Panc1 (cell line): Measurements from ENCODE around the gene OTUB1. TPM values are rescaled to one million over a fixed set of nuclear protein-coding genes. Genes with fewer than 3 reads are reported as not detected.

Experiments
- ATAC-seq: fragments of 200-7000 bp; cut with Tn5 transposase; 2 replicates; pipeline ENCODE4 v1.9.1; 2020; ENCODE audit warnings: mild to moderate bottlenecking, moderate library complexity
- BruUV-seq: library from RNA; stranded (reverse); fragments of 400-500 nt; replicated peaks from 2 replicates; lab custom pipeline; 2021; lab: Mats Ljungman, UMichigan
- CTCF ChIA-PET: fragments of 300-600 bp; sonication (Branson Sonifier 250); formaldehyde crosslinking; loops from one replicate; lab custom pipeline; 2022; ENCODE audit warnings: antibody characterized with exemption; lab: Charles Lee
- POLR2A ChIA-PET: fragments of 300-600 bp; sonication (Branson Sonifier 250); formaldehyde crosslinking; loops from one replicate; lab custom pipeline; 2022; ENCODE audit warnings: antibody characterized with exemption; lab: Charles Lee
- DNase-seq: peaks from one replicate; pipeline ENCODE4 v3.0.0-alpha.2; 2010; ENCODE audit warnings: low read depth, low spot score
- H3K27ac ChIP-seq: 2 replicates; pipeline ENCODE4 v1.5.1; 2011; ENCODE audit warnings: mild to moderate bottlenecking, low read length, inconsistent platforms
- H3K27me3 ChIP-seq: fragments of 200-500 bp; sonication (Bioruptor generic); 2 replicates; pipeline ENCODE4 v1.6.0; 2014; ENCODE audit warnings: low read length, inconsistent platforms; ENCODE audit not compliant: control insufficient read depth, insufficient read depth
- H3K36me3 ChIP-seq: fragments of 200-500 bp; sonication (Bioruptor generic); 2 replicates; pipeline ENCODE4 v1.5.1; 2014; ENCODE audit warnings: inconsistent platforms, mild to moderate bottlenecking, low read length, moderate library complexity; ENCODE audit not compliant: control insufficient read depth, insufficient read depth
- H3K4me1 ChIP-seq: 2 replicates; pipeline ENCODE4 v1.5.1; 2011; ENCODE audit warnings: inconsistent platforms, mild to moderate bottlenecking, low read length, moderate library complexity; ENCODE audit not compliant: control insufficient read depth, insufficient read depth
- H3K4me3 ChIP-seq, 2 experiments: 2 replicates each; pipeline ENCODE4 v1.5.1; 2011 to 2012; ENCODE audit warnings: low read depth in 2 of 2, low read length in 2 of 2, mild to moderate bottlenecking in 2 of 2, inconsistent platforms in 1 of 2, moderate library complexity in 1 of 2
- H3K9me3 ChIP-seq: fragments of 200-500 bp; sonication (Bioruptor generic); 2 replicates; pipeline ENCODE4 v1.5.1; 2014; ENCODE audit warnings: low read depth, mild to moderate bottlenecking, inconsistent platforms, low read length, moderate library complexity; ENCODE audit not compliant: control insufficient read depth, insufficient read depth
- POLR2AphosphoS5 ChIP-seq: IDR thresholded peaks from 2 replicates; pipeline ENCODE4 v1.6.1; 2012; ENCODE audit warnings: mild to moderate bottlenecking, low read depth, low read length, moderate library complexity
- SIN3A ChIP-seq: IDR thresholded peaks from 2 replicates; pipeline ENCODE4 v1.6.1; 2012; ENCODE audit warnings: low read depth, mild to moderate bottlenecking, low read length, moderate library complexity, borderline replicate concordance; ENCODE audit not compliant: insufficient read depth
- TCF7L2 ChIP-seq: IDR thresholded peaks from 2 replicates; pipeline ENCODE4 v1.6.1; 2011; ENCODE audit warnings: mild to moderate bottlenecking, low read depth, low read length, inconsistent platforms
- in situ Hi-C: cut with HindIII; loops from 2 replicates; pipeline ENCODE4 v1.10.0; 2016; ENCODE audit warnings: low sequenced_read_pairs, low pct_unique_long_range_greater_than_20kb
- intact Hi-C: fragments of 100-400 bp; cut with micrococcal nuclease; formaldehyde crosslinking; loops from one replicate; pipeline ENCODE4 v1.10.0; 2022; ENCODE audit not compliant: unreplicated experiment
- total RNA-seq: library from RNA; stranded (reverse); gene quantifications from one replicate; pipeline ENCODE4 v1.2.1, GENCODE V29; 2021; ENCODE audit not compliant: unreplicated experiment
- TF ChIP-seq, protein P1 (sequence below), 2 experiments: IDR thresholded peaks; 2 replicates each; pipeline ENCODE4 v1.6.1; 2011 to 2012; ENCODE audit warnings: low read depth in 2 of 2, control low read depth in 1 of 2, low read length in 1 of 2, mild to moderate bottlenecking in 1 of 2, moderate library complexity in 1 of 2; ENCODE audit not compliant: insufficient read depth in 1 of 2
- TF ChIP-seq, protein P2 (sequence below): fragments of 450-650 bp; IDR thresholded peaks from 2 replicates; pipeline ENCODE4 v1.5.1; 2017; ENCODE audit warnings: mild to moderate bottlenecking

The OTUB1 gene
- total RNA-seq, 1 experiment from 2014 or later = 118 TPM

DNA sequence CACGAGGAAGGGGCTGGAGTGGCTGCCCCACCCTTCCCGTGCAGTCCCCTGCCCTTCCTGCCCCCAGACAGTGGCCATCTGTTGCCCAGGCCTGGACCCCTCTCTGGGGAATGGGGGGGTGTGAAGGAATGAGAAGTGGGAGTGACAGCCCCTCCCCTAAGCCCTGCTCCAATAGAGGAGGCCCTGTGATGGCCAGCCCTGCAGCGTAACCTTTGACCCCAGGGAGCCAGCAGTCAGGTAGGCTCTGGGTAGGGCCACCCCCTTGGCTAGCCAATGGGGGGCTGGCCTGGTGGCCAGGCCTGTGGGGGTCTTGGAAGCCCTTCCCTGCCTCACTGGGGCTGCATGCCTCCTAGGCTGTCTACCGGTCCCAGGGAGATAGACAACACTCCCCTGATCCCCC, 56.1 kb downstream of the OTUB1 start:
- ATAC-seq (no peak), DNase-seq (no peak)
- H3K27ac ChIP-seq = no peak overlapping the region
- POLR2A ChIA-PET = no interaction called here
- CTCF ChIA-PET = interaction anchor here (1.3 kb wide), 1 partner anchor 33 kb away, joined by 3 read pairs; no protein-coding TSS in a partner anchor
- in situ Hi-C loops = no loop called here
- H3K36me3 ChIP-seq = no peaks in the 10 kb centered on the region
- H3K27me3 ChIP-seq = no peaks in the 10 kb centered on the region
- H3K4me3 ChIP-seq = no peak overlapping the region
- TF ChIP-seq SIN3A (no peak), POLR2AphosphoS5 (no peak), TCF7L2 (no peak)
- TF ChIP-seq, protein P1, sequence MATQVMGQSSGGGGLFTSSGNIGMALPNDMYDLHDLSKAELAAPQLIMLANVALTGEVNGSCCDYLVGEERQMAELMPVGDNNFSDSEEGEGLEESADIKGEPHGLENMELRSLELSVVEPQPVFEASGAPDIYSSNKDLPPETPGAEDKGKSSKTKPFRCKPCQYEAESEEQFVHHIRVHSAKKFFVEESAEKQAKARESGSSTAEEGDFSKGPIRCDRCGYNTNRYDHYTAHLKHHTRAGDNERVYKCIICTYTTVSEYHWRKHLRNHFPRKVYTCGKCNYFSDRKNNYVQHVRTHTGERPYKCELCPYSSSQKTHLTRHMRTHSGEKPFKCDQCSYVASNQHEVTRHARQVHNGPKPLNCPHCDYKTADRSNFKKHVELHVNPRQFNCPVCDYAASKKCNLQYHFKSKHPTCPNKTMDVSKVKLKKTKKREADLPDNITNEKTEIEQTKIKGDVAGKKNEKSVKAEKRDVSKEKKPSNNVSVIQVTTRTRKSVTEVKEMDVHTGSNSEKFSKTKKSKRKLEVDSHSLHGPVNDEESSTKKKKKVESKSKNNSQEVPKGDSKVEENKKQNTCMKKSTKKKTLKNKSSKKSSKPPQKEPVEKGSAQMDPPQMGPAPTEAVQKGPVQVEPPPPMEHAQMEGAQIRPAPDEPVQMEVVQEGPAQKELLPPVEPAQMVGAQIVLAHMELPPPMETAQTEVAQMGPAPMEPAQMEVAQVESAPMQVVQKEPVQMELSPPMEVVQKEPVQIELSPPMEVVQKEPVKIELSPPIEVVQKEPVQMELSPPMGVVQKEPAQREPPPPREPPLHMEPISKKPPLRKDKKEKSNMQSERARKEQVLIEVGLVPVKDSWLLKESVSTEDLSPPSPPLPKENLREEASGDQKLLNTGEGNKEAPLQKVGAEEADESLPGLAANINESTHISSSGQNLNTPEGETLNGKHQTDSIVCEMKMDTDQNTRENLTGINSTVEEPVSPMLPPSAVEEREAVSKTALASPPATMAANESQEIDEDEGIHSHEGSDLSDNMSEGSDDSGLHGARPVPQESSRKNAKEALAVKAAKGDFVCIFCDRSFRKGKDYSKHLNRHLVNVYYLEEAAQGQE (IDR thresholded peaks at IDR 0.05; ENCODE audit: insufficient read depth in 1 of 2, low read depth in 2 of 2, low read length in 1 of 2) = no peak
- TF ChIP-seq, protein P2, sequence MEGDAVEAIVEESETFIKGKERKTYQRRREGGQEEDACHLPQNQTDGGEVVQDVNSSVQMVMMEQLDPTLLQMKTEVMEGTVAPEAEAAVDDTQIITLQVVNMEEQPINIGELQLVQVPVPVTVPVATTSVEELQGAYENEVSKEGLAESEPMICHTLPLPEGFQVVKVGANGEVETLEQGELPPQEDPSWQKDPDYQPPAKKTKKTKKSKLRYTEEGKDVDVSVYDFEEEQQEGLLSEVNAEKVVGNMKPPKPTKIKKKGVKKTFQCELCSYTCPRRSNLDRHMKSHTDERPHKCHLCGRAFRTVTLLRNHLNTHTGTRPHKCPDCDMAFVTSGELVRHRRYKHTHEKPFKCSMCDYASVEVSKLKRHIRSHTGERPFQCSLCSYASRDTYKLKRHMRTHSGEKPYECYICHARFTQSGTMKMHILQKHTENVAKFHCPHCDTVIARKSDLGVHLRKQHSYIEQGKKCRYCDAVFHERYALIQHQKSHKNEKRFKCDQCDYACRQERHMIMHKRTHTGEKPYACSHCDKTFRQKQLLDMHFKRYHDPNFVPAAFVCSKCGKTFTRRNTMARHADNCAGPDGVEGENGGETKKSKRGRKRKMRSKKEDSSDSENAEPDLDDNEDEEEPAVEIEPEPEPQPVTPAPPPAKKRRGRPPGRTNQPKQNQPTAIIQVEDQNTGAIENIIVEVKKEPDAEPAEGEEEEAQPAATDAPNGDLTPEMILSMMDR = no peak
- H3K9me3 ChIP-seq = no peaks in the 10 kb centered on the region
- H3K4me1 ChIP-seq = no peaks in the 10 kb centered on the region
- intact Hi-C loops = no loop called here
- BruUV-seq = no TSS peak

DNA sequence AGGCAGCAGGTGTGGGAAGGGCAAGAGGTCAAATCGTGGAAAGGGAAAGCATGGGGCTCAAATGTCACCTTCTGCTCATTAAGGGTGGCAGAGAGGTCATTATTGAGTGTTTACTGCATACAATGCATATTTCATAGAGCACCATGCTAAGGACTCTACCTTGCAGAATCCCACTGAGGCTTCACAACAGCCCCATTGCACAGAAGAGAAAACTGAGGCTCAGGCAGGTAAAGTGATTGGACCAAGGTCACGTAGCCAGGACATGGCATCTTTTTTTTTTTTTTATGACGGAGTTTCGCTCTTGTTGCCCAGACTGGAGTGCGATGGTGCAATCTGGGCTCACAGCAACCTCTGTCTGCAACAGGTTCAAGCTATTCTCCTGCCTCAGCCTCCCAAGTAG, 57.3 kb downstream of the OTUB1 start:
- ATAC-seq (no peak), DNase-seq (no peak)
- in situ Hi-C loops (no loop called here), intact Hi-C loops (no loop called here)
- no TSS peak for BruUV-seq
- CTCF ChIA-PET = interaction anchor here (0.6 kb wide), 1 partner anchor 236 kb away, joined by 5 read pairs; no protein-coding TSS in a partner anchor
- TF ChIP-seq SIN3A (no peak), TCF7L2 (no peak), POLR2AphosphoS5 (no peak)
- TF ChIP-seq, protein P2 = no peak
- TF ChIP-seq, protein P1 (IDR thresholded peaks at IDR 0.05; ENCODE audit: insufficient read depth in 1 of 2, low read depth in 2 of 2, low read length in 1 of 2) = no peak
- H3K4me1 ChIP-seq = no peaks in the 10 kb centered on the region
- H3K27me3 ChIP-seq = no peaks in the 10 kb centered on the region
- no peak overlapping the region for H3K4me3 ChIP-seq
- POLR2A ChIA-PET = no interaction called here
- H3K36me3 ChIP-seq = no peaks in the 10 kb centered on the region
- H3K27ac ChIP-seq = no peak overlapping the region
- H3K9me3 ChIP-seq = no peaks in the 10 kb centered on the region
